Measurements from ENCODE around the gene RNF2.

The RNF2 gene

DNA sequence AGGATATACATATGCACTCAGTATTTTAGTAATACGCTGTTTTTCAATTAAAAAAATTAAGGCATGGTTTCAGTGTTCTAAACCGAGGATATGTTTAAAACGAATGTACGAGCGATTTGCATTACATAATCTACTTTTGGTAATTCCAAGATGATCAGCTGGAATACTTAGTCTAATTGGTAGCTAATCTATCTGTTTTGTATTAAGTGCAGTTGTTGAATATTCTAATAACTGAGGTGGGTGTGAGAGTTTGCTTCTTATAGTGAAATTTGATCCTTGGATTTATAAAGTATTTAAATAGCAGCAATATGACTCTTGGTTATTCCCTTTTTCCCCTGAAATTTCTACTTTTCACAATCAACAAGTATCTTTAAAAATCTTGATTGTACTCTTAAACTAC, 1.3 kb downstream of the RNF2 start:
- TF ChIP-seq, protein P1, sequence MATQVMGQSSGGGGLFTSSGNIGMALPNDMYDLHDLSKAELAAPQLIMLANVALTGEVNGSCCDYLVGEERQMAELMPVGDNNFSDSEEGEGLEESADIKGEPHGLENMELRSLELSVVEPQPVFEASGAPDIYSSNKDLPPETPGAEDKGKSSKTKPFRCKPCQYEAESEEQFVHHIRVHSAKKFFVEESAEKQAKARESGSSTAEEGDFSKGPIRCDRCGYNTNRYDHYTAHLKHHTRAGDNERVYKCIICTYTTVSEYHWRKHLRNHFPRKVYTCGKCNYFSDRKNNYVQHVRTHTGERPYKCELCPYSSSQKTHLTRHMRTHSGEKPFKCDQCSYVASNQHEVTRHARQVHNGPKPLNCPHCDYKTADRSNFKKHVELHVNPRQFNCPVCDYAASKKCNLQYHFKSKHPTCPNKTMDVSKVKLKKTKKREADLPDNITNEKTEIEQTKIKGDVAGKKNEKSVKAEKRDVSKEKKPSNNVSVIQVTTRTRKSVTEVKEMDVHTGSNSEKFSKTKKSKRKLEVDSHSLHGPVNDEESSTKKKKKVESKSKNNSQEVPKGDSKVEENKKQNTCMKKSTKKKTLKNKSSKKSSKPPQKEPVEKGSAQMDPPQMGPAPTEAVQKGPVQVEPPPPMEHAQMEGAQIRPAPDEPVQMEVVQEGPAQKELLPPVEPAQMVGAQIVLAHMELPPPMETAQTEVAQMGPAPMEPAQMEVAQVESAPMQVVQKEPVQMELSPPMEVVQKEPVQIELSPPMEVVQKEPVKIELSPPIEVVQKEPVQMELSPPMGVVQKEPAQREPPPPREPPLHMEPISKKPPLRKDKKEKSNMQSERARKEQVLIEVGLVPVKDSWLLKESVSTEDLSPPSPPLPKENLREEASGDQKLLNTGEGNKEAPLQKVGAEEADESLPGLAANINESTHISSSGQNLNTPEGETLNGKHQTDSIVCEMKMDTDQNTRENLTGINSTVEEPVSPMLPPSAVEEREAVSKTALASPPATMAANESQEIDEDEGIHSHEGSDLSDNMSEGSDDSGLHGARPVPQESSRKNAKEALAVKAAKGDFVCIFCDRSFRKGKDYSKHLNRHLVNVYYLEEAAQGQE (IDR thresholded peaks at IDR 0.05; ENCODE audit: insufficient replicate concordance, low read depth), result no peak
- no peak for TF ChIP-seq POLR2AphosphoS5 (IDR thresholded peaks at IDR 0.05; ENCODE audit: low read depth)
- TF ChIP-seq GABPA (IDR thresholded peaks at IDR 0.05; ENCODE audit: low read depth), result no peak
- TF ChIP-seq, protein P2, sequence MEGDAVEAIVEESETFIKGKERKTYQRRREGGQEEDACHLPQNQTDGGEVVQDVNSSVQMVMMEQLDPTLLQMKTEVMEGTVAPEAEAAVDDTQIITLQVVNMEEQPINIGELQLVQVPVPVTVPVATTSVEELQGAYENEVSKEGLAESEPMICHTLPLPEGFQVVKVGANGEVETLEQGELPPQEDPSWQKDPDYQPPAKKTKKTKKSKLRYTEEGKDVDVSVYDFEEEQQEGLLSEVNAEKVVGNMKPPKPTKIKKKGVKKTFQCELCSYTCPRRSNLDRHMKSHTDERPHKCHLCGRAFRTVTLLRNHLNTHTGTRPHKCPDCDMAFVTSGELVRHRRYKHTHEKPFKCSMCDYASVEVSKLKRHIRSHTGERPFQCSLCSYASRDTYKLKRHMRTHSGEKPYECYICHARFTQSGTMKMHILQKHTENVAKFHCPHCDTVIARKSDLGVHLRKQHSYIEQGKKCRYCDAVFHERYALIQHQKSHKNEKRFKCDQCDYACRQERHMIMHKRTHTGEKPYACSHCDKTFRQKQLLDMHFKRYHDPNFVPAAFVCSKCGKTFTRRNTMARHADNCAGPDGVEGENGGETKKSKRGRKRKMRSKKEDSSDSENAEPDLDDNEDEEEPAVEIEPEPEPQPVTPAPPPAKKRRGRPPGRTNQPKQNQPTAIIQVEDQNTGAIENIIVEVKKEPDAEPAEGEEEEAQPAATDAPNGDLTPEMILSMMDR (IDR thresholded peaks at IDR 0.05; ENCODE audit: insufficient read depth, low read length), result no peak
- no peak for TF ChIP-seq SPI1 (IDR thresholded peaks at IDR 0.05; ENCODE audit: borderline replicate concordance, low read depth)
- Histone ChIP-seq H3K27ac (replicated peaks) (no peak overlapping the region), H3K4me3 (replicated peaks; ENCODE audit: insufficient read depth, low read length) (peak overlapping the region; percentile 88), H3K27me3 (ENCODE audit: insufficient read depth, poor library complexity, severe bottlenecking) (no peaks in the 10 kb centered on the region)
- DNase-seq (ENCODE audit: low read depth in 1 of 2, low spot score in 1 of 2), result no peak

DNA sequence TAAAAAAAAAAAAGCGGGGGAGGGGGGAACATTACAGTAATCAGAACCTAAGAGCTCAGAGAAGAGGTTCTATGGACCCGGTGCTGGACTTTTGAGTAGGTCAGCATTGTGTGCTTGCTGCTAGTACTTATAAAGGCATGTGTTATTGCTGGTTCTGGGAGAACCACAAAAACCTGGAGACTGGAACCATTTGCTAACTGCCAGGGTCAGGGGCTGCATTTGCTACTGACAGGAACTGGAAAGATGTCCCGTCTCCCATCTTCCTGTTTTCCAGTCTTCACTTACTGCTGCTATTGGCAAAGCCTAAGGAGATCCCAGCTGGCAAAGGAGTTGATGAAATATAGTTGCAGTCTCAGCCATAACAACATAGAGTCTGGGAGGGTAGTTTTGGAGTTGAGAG, 4.3 kb downstream of the RNF2 start:
- H3K27me3 ChIP-seq (ENCODE audit: insufficient read depth, poor library complexity, severe bottlenecking), result no peaks in the 10 kb centered on the region
- no peak for DNase-seq (ENCODE audit: low read depth in 1 of 2, low spot score in 1 of 2)
- TF ChIP-seq, protein P1 (IDR thresholded peaks at IDR 0.05; ENCODE audit: insufficient replicate concordance, low read depth), result no peak
- TF ChIP-seq, protein P2 (IDR thresholded peaks at IDR 0.05; ENCODE audit: insufficient read depth, low read length), result no peak
- TF ChIP-seq GABPA (IDR thresholded peaks at IDR 0.05; ENCODE audit: low read depth), result no peak
- TF ChIP-seq SPI1 (IDR thresholded peaks at IDR 0.05; ENCODE audit: borderline replicate concordance, low read depth), result no peak
- no peak for TF ChIP-seq POLR2AphosphoS5 (IDR thresholded peaks at IDR 0.05; ENCODE audit: low read depth)
- H3K4me3 ChIP-seq (replicated peaks; ENCODE audit: insufficient read depth, low read length), result no peak overlapping the region
- H3K27ac ChIP-seq (replicated peaks), result no peak overlapping the region

DNA sequence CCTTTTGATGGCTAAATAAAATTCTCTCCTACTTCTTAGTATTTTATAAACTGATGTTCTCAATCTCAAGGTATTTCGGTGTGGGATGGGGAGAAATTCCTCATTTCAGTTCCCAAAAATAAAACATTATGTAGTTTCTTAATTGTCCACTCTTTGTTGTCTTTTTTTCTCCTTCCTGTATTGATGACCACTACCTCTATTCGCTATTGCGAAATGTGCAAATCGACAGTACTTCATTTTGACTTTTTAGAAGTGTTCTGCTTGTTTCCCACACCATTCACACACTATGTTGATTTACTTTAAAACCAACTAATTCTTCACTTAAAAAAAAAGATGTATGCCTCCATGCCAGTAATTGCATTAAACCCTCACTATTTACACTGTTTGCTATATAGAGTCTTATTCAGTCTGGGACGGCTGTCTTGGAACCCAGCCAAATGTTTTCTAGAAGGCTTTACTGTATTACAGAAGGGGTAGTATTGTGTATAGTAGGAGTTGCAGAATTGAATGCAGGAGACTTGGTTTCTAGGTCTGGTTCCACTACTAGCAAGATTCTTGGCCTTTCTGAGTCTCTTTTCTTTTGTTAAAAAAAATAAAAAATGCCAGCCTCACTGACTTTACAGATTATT, 5.6 kb downstream of the RNF2 start:
- Histone ChIP-seq H3K27ac (replicated peaks) (no peak overlapping the region), H3K4me3 (replicated peaks; ENCODE audit: insufficient read depth, low read length) (no peak overlapping the region), H3K27me3 (ENCODE audit: insufficient read depth, poor library complexity, severe bottlenecking) (no peaks in the 10 kb centered on the region)
- peak in 1 of 2 experiments; percentile 21 for DNase-seq (ENCODE audit: low read depth in 1 of 2, low spot score in 1 of 2)
- TF ChIP-seq, protein P1 (IDR thresholded peaks at IDR 0.05; ENCODE audit: insufficient replicate concordance, low read depth), result no peak
- TF ChIP-seq SPI1 (IDR thresholded peaks at IDR 0.05; ENCODE audit: borderline replicate concordance, low read depth) (no peak), GABPA (IDR thresholded peaks at IDR 0.05; ENCODE audit: low read depth) (no peak), POLR2AphosphoS5 (IDR thresholded peaks at IDR 0.05; ENCODE audit: low read depth) (no peak)
- TF ChIP-seq, protein P2 (IDR thresholded peaks at IDR 0.05; ENCODE audit: insufficient read depth, low read length), result no peak
